Brain pericyte (primary cell): ENCODE measurements around the gene MAB21L3.
"Not testable (repeated sequence)": the region's sequence is repeated elsewhere in the genome, so short reads cannot be mapped to it uniquely, and the experiment has no call there.

Experiments used
- DNase-seq: peaks from one replicate; pipeline ENCODE4 v3.0.0-alpha.2; 2012; ENCODE audit warnings: low read depth, low spot score

Gene MAB21L3

DNA sequence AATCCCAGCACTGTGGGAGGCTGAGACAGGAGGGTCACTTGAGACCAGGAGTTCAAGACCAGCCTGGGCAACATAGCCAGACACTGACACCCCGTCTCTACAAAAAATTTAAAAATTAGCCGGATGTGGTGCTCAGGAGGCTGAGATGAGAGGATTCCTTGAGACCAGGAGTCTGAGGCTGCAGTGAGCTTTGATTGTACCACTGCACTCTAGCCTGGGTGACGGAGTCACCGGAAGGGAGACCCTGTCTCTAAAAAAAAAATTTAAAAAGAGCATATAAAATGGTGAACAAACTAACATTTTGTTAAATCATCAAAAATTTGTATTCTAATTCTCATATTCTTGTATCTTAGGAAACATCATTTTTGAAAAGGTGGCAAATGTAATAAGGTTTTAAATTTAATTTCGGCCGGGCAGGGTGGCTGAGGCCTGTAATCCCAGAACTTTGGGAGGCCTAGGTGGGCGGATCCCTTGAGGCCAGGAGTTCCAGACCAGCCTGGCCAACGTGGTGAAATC, 27.1 kb downstream of the MAB21L3 start:
- no peak for DNase-seq

DNA sequence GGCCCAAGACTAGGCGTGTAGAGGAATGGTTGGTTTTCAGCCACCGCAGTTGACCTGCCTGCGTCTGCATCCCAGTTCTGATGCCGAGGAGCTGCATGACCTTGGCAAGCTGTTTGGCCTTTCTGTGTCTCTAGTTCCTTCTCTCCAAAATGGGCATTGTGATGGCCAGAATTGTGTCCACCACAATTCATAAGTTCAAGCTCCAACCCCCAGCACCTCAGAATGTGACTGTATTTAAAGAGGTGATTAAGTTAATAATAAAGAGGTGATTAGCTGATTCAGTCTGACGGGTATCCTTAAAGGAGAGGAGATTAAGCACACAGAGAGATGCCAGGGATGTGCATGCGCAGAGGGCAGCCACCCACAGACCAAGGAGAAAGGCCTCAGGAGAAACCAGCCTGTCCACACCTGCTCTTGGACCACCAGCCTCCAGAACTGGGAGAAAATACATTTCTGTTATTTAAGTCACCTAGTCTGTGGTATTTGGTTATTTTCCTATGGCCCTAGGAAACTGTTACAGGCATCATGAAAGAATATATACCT, 28.5 kb downstream of the MAB21L3 start:
- no peak for DNase-seq

DNA sequence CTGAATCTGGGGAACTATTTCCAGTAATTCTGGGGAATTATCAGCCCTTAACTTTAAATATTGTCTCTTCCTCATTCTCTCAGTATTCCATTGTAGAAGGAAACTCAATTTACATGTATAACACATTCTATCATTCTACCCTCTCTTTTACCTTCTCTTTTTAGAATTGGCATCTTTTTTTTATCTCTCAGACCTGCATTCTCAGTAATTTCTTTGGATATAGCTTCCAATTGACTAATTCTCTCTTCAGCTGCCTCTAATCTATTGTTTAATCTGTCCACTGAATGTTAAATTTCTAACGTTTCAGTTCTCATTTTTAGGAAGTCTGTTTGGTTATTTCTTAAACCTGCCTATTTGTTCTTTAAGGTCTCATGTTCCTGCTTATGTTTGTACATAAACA, 33.0 kb downstream of the MAB21L3 start:
- no peak for DNase-seq

DNA sequence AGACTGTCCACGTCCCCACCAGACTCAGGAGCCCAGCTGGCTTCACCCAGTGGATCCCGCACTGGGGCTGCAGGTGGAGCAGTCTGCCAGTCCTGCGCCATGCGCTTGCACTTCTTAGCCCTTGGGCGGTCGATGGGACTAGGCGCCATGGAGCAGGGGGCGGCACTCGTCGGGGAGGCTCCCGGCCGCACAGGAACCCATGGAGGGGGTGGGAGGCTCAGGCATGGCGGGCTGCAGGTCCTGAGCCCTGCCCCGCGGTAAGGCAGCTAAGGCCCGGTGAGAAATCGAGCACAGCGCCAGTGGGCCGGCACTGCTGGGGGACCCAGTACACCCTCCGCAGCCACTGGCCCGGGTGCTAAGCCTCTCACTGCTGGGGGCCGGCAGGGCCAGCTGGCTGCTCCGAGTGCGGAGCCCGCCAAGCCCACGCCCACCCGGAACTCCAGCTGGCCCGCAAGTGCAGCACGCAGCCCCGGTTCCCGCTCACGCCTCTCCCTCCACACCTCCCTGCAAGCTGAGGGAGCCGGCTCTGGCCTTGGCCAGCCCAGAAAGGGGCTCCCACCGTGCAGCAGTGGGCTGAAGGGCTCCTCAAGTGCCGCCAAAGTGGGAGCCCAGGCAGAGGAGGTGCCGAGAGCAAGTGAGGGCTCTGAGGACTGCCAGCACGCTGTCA, 35.4 kb downstream of the MAB21L3 start:
- DNase-seq = not testable (repeated sequence)

DNA sequence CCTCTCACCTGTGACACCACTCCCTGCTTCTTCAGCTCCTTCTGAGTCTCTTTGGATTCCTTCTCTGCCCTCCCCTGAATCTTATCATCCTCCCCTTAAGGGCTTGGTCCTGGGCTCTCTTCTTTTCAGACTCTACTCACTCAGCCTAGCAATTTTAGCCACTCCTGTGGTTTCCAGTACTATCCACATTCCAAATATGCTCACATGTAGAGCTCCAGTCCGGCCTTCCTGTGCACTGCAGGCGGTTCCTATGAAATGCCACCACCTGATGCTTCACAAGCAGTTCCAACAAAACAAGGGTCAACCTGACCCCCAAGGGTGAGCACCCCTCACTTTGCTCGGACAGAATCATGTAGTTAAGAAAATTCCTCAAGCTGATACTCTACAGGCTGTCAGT, 35.9 kb downstream of the MAB21L3 start:
- no peak for DNase-seq

DNA sequence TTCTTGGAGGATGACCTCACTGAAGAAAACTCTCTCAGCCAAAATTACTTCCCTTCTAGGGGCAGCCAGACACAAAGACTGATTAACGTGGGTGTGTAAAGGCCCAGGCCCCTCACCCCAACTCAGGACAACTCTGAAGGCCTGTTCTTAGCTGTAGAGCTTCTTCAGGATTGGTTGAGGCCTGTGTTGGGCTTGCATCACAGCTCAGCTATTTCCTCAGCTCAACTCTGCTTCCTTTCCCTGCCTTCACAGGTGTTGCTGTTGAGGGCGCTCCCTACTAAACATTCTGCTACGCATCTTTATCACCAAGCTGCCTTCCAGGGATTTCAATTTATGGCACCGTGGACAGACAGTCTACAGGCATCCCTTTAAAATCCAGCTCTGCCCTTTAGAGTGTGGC, 36.8 kb downstream of the MAB21L3 start:
- DNase-seq = no peak

DNA sequence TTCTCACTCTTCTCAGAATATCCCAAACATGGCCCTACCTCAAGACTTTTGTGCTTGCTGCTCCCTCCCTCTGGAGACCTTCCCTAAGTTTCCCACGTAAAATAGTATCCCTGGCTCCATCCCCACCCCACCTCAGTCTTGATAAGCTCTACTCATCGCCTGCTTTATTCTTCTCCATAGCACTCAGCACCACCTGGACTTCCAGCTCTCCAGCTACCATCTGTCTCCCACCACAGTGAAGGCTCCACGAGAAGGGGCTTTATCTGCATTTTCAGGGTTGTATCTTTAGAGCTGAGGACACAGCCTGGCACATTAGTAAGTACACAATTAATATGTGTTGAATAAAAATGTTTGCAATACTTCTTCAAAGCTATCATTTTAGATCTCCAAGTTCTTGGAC, 37.8 kb downstream of the MAB21L3 start:
- no peak for DNase-seq

DNA sequence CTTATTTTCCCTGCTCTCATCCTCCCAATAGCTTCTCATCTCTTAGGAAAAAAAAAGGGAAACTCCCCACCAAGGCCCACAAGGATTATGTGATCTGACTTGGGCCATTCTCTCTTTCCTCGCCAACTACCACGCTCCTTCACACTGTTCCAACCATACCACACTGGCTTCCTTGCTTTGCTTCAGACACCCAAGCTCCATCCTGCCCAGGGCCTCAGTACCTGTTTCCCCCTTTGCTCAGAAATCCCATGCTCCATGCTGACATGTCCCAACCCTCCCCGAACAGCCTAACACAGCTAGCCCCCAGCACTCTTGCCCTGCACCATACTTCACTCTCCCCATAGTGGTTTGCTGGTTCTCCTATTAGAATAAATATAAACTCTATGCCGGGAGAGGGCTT, 39.2 kb downstream of the MAB21L3 start:
- no peak for DNase-seq

DNA sequence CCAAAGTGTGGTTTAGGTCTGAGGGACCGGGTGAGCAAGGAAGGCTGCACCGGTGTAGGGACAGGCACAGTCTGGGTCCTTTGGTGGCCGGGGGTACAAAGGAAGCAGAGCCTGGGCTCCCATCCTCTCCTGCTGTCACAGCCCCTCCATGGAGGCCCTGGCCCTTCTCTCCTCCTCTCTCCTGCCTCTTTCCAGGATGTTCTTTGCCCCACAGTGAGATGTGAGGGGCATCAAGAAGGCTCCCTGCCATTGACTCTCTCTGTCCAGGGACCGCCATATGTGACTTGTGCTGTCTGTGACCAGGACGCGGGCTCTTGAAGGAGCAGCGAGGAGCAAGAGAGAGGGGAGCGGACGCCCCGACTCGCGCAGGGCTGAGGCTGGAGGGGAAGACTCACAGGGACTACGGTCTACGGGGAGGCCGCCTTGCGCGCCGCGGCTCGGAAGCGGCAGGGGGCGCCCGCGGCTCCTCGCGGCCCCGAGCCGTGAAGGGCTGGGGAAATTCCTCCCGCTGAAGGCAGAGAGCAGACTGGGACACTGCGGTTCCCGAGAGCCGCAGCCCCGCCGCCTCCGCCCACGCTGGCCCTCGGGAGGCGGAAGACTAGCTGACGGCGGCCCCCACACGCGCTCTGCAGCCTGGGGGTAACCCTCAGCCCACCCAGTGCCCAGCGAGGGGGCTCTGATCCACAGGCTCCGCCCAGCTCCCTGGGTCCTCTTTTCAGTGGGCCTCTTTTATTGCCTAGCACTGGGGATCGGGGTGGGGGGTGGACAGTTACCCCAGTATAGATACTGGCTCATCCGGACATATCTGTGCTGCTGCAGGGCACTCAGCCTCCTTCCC, 40.8 kb downstream of the MAB21L3 start:
- DNase-seq = no peak

DNA sequence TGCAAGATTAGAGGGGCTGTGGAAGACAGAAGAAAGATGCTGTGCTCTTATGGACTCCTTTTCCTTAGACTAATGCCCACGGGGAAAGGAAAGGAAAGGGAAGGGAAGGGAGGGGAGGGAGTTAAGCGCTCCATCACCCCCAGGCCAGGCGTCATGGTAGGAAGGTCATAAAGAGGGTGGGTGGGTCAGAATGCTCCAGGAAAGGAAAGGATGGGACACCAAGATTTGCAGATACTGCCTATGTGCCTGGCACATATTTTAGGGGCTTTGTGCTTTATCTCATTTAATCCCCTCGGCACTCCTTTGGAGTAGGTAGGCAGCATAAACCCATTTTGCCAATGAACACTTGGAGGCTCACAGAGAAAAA, 41.4 kb downstream of the MAB21L3 start:
- DNase-seq = no peak

DNA sequence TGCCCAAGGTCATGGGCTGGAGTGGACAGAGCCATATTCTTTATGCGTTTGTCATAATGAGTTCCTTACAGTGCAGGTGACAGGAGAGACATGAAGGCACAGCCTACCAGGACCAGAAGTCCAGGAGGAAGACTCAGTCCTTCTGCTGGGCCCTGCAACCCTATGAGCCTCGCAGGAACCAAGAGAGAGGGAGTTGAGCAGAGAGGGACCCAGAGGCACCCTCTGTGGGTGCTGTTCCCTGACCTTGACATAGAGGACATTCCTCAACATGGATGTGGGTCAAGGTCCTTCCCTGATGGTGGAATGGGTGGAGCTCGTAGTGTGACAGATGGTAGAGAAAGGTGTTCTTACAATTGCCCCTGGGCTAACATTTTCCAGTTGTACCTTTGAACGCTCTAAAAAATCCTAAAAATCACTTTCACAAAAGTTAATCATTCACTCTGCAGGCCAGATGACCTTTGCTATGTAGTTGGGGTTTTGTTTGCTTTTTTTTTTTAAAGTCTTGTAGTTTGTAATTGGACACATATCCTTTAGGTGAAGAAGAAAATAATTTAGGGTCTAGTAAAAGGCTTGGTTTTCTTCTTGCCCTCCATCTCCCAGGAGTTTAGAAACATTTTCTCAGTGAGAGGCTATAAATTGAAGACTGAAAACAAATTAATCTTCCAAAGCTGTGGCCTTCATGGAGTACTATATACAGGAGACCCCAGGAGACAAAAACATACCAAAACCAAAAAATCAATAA, 41.9 kb downstream of the MAB21L3 start:
- DNase-seq = no peak

DNA sequence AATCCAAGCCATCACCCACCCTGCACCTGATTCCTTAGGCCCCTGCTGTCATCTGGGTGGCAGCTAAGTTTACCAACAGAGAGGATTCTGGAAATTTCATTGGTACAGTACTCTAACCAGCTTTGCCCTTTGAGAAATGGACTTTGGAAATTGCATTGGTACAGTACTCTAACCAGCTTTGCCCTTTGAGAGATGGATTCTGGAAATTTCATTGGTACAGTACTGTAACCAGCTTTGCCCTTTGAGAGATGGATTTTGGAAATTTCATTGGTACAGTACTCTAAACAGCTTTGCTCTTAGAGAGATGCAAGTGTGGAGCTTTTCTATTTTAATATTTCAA, 42.5 kb downstream of the MAB21L3 start:
- no peak for DNase-seq

DNA sequence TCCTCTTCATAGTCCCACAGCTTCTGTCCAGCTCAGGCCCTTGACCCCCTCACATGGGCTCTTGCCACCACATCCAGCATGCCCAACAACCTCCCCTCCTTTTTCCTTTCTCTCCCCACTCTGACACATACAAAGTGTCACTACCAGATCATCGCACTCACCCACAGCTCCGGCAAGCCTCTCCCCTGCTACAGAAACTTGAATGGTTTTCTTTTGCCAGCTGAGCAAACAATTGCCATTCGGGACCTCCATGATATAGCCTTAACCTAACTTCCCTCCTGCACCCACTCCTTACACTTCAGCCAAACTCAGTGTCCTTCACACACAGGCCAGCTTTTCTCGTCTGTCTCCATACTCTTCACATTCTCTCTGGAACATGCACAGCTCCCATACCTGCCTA, 43.3 kb downstream of the MAB21L3 start:
- no peak for DNase-seq

DNA sequence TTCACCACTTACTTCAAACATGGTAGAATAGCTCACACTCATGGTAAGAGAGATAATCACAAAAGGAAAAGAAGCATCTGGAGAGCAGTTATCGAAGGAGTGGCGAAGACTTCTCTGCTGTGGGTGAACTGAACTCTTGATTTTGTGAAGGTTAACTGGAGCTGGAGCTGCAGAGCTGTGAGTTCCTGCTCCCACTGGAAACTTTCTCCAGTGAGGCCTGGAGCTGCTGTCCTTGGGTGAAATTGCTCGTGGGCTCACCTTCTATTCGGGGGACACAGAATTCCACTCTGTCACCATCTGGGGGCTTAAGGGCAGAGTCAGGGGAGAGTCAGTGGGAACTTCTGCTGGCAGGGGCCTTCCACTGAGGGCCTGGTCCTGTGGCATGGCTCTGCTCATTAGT, 45.9 kb downstream of the MAB21L3 start:
- DNase-seq = no peak

DNA sequence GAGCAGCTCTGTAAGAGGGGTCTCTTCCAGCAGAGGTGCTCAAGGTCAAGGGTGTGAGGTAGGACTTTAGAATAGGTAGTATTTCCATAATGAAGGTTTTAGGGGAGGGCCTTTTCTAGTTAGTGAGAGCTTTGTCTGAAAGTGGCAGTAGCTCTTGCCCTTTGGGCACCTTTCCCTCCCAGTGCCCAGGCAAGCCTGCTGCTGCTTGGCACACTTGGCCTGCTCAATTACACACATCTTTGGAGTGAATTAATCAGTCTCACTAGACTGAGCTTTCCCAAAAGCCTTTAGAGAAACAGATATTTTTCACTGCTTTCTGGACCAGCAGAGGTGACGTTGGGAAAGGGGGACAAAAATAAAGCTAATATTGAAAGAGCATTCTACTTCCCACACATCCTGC, 48.0 kb downstream of the MAB21L3 start:
- DNase-seq = no peak

DNA sequence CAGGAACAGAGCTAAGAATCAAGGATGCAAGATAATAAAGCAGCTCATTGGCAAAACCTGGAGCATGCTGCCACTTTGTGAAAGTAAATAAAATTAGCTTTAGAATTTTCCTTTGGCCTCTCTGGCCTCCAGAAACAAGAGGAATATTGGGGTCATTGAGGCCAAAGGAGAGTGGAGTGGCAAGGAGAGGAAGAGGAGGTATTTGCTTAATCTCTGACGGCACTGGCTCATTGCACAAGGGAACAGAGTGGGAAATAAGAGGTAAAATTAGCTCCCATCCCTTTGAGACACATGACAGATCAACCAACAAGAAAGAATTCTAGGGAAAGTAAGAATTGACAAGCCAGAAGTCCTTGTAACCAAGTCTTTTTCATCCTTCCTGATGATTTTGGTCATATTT, 48.4 kb downstream of the MAB21L3 start:
- DNase-seq = no peak

DNA sequence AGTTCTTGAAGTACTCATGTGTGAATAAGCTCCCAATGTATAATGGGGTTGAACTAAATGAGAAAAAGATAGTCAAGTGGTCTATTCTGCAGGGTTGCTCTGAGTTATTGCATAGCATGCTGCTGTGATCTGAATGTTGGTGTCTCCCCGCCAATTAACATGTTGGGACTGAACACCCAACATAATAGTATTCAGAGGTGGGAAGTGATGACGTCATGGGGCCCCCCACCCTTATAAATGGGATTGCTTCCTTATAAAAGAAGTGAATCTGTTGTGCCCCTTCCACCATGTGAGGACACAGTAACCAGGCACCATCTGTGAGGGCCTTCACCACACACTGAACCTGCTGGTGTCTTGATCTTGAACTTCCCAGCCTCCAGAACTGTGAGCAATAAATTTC, 50.2 kb downstream of the MAB21L3 start:
- DNase-seq = no peak

DNA sequence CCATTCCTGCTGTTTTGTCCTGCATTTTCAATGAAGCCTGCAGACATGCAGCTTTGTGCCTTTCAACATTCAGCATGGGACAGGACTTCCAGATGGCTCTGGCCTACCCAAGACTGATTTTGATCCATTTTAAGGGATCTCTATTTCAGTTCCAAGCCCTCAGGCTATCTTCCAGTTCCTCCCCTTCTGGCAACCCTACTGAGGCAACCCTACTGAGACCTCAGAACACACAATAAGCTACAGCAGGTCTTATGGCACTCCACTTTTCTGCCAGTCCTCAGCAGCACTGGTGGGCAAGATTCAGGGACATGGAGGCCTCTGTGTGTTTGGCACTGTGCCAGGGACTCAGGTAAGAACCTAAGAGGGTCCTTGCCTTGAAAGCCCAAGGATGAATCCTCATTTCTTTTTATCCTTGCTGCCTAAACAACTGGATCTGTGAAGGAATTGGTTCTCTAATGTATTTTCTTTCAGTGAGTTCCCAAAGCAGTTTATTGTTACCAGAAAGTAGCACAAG, 50.7 kb downstream of the MAB21L3 start:
- no peak for DNase-seq

DNA sequence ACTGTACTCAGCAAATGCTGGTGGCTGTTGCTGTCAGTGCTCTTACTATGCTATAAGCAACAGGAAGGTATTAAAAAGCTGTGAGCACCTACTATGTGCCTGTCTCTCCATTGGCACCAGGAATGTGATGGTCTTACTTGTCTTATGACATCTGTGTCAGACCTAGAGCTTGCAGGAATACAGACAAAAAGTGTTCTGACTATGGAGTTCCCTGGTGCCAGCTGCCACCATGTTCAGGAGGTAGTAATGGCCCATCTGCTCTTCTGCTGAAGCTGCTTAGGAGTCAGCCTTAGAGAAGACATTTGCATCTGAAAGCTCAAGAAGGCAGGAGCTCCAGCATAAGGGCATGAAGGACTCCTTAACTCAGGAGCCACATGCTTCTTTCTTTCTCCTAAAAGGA, 52.3 kb downstream of the MAB21L3 start:
- DNase-seq = no peak

DNA sequence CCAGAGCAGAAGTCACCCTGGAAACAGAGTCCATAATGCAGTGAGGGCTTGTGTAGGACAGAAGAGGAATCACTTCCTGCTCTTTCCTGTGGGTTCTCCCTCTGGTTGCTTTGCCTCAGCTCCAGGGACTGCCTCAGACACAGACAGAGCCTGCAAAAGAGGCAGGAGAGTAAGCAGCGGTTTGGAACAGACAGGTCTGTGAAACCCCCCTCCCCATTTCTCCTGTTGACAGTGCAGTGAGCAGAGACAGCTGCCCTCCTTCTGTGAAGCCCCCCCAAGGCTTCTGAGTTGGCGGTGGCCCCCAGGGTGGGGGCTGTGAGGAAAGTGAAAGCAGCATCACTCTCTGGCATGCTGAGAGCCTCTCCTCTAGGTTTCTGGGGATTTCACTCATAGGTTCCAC, 53.0 kb downstream of the MAB21L3 start:
- DNase-seq = no peak

DNA sequence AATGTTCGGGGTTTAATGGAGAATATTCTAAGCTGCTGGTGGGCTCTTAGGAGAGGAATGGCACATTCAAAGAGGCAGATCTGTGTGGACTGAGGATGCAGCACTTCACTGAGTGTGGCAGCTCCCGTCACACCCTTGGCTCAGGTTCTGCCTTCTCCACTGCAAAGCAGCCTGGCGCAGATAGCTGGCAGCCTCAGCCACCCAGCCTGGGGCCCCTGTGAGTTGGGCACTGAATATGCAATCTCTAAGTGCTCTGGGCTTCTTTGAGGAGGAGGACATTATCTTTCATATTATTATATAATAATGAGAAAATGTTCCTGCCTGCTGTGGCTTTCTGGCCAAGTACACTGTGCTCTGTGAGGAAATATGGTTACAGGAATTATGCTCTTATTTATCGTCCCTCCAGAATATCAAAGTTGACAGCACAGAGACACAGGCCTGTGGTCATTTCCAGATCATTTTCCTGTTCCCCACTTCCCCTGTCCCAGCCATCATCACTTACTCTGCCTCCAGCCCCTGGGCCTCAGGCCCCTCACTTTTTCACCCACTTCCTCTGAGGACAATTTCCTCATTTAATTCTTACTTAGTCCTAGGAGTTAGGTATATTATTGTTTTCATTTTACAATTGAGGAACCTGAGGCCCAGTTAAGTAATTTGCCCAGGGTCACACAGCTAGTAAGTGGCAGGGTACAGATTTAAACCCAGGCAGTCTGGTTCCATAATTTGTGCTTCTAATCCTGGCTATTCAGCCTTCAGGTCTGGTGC, 53.6 kb downstream of the MAB21L3 start:
- DNase-seq = no peak
